Fibroblast of villous mesenchyme (primary cell): ENCODE results near the gene PRKG1. TPM values are rescaled to one million over a fixed set of nuclear protein-coding genes. Genes with fewer than 3 reads are reported as not detected.
A peak's percentile ranks its signal among the peaks of the same experiment; 100 is the strongest.
"Not testable (repeated sequence)": the region's sequence is repeated elsewhere in the genome, so short reads cannot be mapped to it uniquely, and the experiment has no call there.

ENCODE experiments used
- DNase-seq: peaks from one replicate; pipeline ENCODE4 v3.0.0-alpha.2; 2010; ENCODE audit warnings: low read depth
- H3K4me3 ChIP-seq: 2 replicates; pipeline ENCODE4 v1.5.1; 2011; ENCODE audit warnings: low read depth, mild to moderate bottlenecking, low read length
- CTCF ChIP-seq: IDR thresholded peaks from 2 replicates; pipeline ENCODE4 v1.5.1; 2012; ENCODE audit warnings: low read depth, mild to moderate bottlenecking, low read length; ENCODE audit not compliant: insufficient read depth
- total RNA-seq: library from RNA; depleted of rRNA; stranded (reverse); fragments of >200 nt; gene quantifications from 2 replicates; pipeline ENCODE4 v1.2.3, GENCODE V29; 2012

Gene PRKG1
- total RNA-seq, 1 donor, result 19.0 TPM

- peak; percentile 51 for DNase-seq
- no peak overlapping the region for H3K4me3 ChIP-seq
- no peak for TF ChIP-seq CTCF
Observed at GRCh38 chr10:51156926-51157325, 82.6 kb downstream of the PRKG1 start.

GRCh38 chr10:51158832-51159231, 84.5 kb downstream of the PRKG1 start:
- no peak overlapping the region for H3K4me3 ChIP-seq
- TF ChIP-seq CTCF, result no peak
- no peak for DNase-seq

DNA sequence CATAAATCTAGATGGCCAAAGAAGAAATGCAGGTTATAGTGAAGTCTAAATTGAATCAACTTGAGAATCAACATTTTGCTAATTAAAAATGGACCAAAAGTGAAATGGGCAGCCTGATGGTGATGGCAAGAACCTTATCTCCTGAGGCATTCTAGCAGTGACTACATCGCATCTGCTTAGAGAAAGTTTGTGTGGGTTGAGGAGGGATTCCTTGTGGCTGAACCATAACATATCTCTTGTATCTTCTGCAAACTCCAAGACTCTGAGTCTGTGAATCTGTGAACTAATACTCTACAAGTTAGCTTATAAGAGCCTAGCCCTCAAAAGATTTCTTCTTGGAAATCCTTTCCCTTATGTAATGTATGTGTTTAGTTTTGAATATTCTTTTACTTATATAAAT, 85.6 kb downstream of the PRKG1 start:
- TF ChIP-seq CTCF, result no peak
- no peak overlapping the region for H3K4me3 ChIP-seq
- no peak for DNase-seq

- DNase-seq, result no peak
- no peak overlapping the region for H3K4me3 ChIP-seq
- no peak for TF ChIP-seq CTCF
Observed at GRCh38 chr10:51162002-51162401, 87.7 kb downstream of the PRKG1 start.

- not testable (repeated sequence) for H3K4me3 ChIP-seq, DNase-seq
Observed at GRCh38 chr10:51163380-51164049, 89.2 kb downstream of the PRKG1 start.

GRCh38 chr10:51168086-51168815, 94.0 kb downstream of the PRKG1 start:
- TF ChIP-seq CTCF, result no peak
- DNase-seq, result no peak
- H3K4me3 ChIP-seq, result no peak overlapping the region

GRCh38 chr10:51169111-51169510, 94.8 kb downstream of the PRKG1 start:
- no peak for TF ChIP-seq CTCF

More at GRCh38 chr10:51169111-51169510, 94.8 kb downstream of the PRKG1 start:
- H3K4me3 ChIP-seq, result no peak overlapping the region
- no peak for DNase-seq
